ENCODE data around the gene LASP1.

Gene LASP1

GRCh38 chr17:38861399-38861843 lies 8.4 kb upstream of the LASP1 start:
- H3F3A ChIP-seq (ENCODE audit: insufficient read depth, low read length) = no peaks in the 10 kb centered on the region
- H3K79me2 ChIP-seq (ENCODE audit: insufficient read depth, low read length) = no peaks in the 10 kb centered on the region
- H3K36me3 ChIP-seq (ENCODE audit: insufficient read depth, low read length) = no peaks in the 10 kb centered on the region
- H3K4me2 ChIP-seq (ENCODE audit: low read length) = no peak overlapping the region
- H3K27me3 ChIP-seq (ENCODE audit: insufficient read depth, low read length) = no peaks in the 10 kb centered on the region
- H3K9ac ChIP-seq (ENCODE audit: low read length) = no peak overlapping the region
- H3K9me2 ChIP-seq (ENCODE audit: low read depth, low read length) = no peaks in the 10 kb centered on the region
- no peak for TF ChIP-seq CTCF (IDR thresholded peaks at IDR 0.05; ENCODE audit: low read length)
- no peaks in the 10 kb centered on the region for H4K20me1 ChIP-seq (ENCODE audit: insufficient read depth, low read length)
- no peak overlapping the region for H3K27ac ChIP-seq (ENCODE audit: low read depth, low read length, poor library complexity, severe bottlenecking)
- H2AFZ ChIP-seq (ENCODE audit: low read length) = no peak overlapping the region
- H3K9me3 ChIP-seq (ENCODE audit: low read length) = no peaks in the 10 kb centered on the region
- no peak overlapping the region for H3K4me3 ChIP-seq (ENCODE audit: low read depth, low read length, poor library complexity, severe bottlenecking)
- H3K4me1 ChIP-seq (ENCODE audit: insufficient read depth, low read length, severe bottlenecking) = peaks cover 11% of the 10 kb centered on the region

- Histone ChIP-seq H4K20me1 (ENCODE audit: insufficient read depth, low read length) (no peaks in the 10 kb centered on the region), H3K4me2 (ENCODE audit: low read length) (no peak overlapping the region), H3K4me1 (ENCODE audit: insufficient read depth, low read length, severe bottlenecking) (peaks cover 28% of the 10 kb centered on the region), H3F3A (ENCODE audit: insufficient read depth, low read length) (peaks cover 5% of the 10 kb centered on the region; the same call in 1 of the 2 replicates), H3K9me3 (ENCODE audit: low read length) (no peaks in the 10 kb centered on the region), H3K27me3 (ENCODE audit: insufficient read depth, low read length) (no peaks in the 10 kb centered on the region), H3K27ac (ENCODE audit: low read depth, low read length, poor library complexity, severe bottlenecking) (no peak overlapping the region), H3K79me2 (ENCODE audit: insufficient read depth, low read length) (no peaks in the 10 kb centered on the region), H3K36me3 (ENCODE audit: insufficient read depth, low read length) (no peaks in the 10 kb centered on the region), H3K9ac (ENCODE audit: low read length) (no peak overlapping the region), H3K9me2 (ENCODE audit: low read depth, low read length) (no peaks in the 10 kb centered on the region), H3K4me3 (ENCODE audit: low read depth, low read length, poor library complexity, severe bottlenecking) (no peak overlapping the region), H2AFZ (ENCODE audit: low read length) (no peak overlapping the region)
- TF ChIP-seq EZH2 (IDR thresholded peaks at IDR 0.05; ENCODE audit: borderline replicate concordance, low read length) = no peak
- peak; percentile 8; the same call in 1 of the 2 replicates for TF ChIP-seq CTCF (IDR thresholded peaks at IDR 0.05; ENCODE audit: low read length)
Observed at GRCh38 chr17:38864636-38865398, 5.0 kb upstream of the LASP1 start.

GRCh38 chr17:38867179-38867967 lies 2.5 kb upstream of the LASP1 start:
- Histone ChIP-seq H3K27me3 (ENCODE audit: insufficient read depth, low read length) (no peaks in the 10 kb centered on the region), H3K4me3 (ENCODE audit: low read depth, low read length, poor library complexity, severe bottlenecking) (peak overlapping the region; percentile 93), H3K79me2 (ENCODE audit: insufficient read depth, low read length) (peaks cover 16% of the 10 kb centered on the region), H3K9ac (ENCODE audit: low read length) (peak overlapping the region; percentile 91), H3K9me2 (ENCODE audit: low read depth, low read length) (no peaks in the 10 kb centered on the region), H3K4me1 (ENCODE audit: insufficient read depth, low read length, severe bottlenecking) (peaks cover 41% of the 10 kb centered on the region), H4K20me1 (ENCODE audit: insufficient read depth, low read length) (no peaks in the 10 kb centered on the region), H3K36me3 (ENCODE audit: insufficient read depth, low read length) (peaks cover 4% of the 10 kb centered on the region; the same call in 1 of the 2 replicates), H3K9me3 (ENCODE audit: low read length) (no peaks in the 10 kb centered on the region), H3K4me2 (ENCODE audit: low read length) (peak overlapping the region; percentile 83), H2AFZ (ENCODE audit: low read length) (no peak overlapping the region), H3F3A (ENCODE audit: insufficient read depth, low read length) (peaks cover 5% of the 10 kb centered on the region; the same call in 1 of the 2 replicates), H3K27ac (ENCODE audit: low read depth, low read length, poor library complexity, severe bottlenecking) (peak overlapping the region; percentile 95)
- TF ChIP-seq CTCF (IDR thresholded peaks at IDR 0.05; ENCODE audit: low read length) = peak; percentile 20; the same call in 1 of the 2 replicates
- no peak for TF ChIP-seq EZH2 (IDR thresholded peaks at IDR 0.05; ENCODE audit: borderline replicate concordance, low read length)
